ENCODE measurements around the gene SEL1L. TPM values are rescaled to one million over a fixed set of nuclear protein-coding genes. Genes with fewer than 3 reads are reported as not detected.

SEL1L gene
- total RNA-seq, 4 donors from 2014 or later: 30.4 to 41.9 (median 34.0) TPM

DNA sequence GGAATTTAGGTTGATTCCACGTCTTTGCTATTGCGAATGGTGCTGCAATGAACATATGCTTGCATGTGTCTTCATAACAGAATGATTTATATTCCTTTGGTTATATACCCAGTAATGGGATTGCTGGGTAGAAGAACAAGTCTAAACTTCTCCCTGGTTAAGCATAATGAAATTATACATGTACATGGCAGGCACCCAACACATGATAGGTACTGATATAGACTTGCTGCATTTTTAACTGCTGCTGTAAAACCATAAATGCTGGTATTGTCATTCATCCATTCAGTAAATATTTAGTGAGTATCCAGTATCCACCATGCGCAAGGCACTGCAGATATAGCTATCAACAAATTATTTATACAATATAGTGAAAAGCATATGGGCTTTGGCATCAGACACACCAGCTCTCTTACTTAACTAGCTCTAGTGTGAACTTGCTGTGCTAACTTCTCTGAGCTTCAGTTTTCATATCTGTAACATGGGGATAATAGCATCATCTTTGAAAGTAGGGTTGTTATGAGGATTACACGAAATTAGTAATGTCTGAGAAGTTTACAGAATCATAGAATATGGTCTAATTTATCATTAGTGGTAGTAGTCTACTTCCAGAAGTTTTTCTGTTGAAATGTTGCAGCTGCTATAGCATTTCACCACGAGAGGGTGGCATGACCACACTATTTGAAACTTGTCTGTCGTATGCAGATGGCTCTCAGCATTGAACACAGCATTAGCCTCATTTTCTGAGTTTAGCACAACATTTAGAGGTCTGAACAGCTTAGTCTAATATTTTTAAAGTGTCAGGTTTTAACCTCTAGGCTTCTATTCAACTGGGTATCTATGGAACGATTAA lies 32.0 kb upstream of the SEL1L start:
- WGBS, 2 donors: 35 to 39% methylated on average over 7 of the region's 7 CpGs
- H3K4me3 ChIP-seq (ENCODE audit: low read depth, poor library complexity, severe bottlenecking): no peak overlapping the region
- DNase-seq (ENCODE audit: low spot score in 2 of 2): no peak
- intact Hi-C loops (cut with DNase I; ENCODE audit: low total_unique reads): no loop called here
- TF ChIP-seq, protein P1, sequence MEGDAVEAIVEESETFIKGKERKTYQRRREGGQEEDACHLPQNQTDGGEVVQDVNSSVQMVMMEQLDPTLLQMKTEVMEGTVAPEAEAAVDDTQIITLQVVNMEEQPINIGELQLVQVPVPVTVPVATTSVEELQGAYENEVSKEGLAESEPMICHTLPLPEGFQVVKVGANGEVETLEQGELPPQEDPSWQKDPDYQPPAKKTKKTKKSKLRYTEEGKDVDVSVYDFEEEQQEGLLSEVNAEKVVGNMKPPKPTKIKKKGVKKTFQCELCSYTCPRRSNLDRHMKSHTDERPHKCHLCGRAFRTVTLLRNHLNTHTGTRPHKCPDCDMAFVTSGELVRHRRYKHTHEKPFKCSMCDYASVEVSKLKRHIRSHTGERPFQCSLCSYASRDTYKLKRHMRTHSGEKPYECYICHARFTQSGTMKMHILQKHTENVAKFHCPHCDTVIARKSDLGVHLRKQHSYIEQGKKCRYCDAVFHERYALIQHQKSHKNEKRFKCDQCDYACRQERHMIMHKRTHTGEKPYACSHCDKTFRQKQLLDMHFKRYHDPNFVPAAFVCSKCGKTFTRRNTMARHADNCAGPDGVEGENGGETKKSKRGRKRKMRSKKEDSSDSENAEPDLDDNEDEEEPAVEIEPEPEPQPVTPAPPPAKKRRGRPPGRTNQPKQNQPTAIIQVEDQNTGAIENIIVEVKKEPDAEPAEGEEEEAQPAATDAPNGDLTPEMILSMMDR (IDR thresholded peaks at IDR 0.05): no peak
- no peak for TF ChIP-seq POLR2A (IDR thresholded peaks at IDR 0.05)

DNA sequence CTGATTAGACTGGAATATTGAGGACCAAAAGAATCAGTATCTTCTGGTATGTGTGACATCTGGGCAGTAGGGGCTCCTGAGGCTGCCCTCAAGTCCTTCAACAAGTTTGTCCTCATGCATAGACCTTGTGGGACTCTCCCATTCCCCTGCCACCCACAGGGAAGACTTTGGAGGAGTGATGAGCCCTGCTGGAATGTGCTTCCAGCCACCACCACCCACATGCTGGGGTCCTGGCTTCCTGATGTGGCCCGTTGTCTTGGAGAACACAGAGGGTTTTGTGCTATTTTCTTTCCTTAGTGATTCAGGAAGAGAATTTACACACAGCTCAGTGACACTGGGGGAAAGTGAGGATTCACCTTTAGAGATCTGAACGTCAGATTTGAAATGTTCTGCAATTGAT lies 29.2 kb upstream of the SEL1L start:
- TF ChIP-seq, protein P1 (IDR thresholded peaks at IDR 0.05): no peak
- no peak for TF ChIP-seq POLR2A (IDR thresholded peaks at IDR 0.05)
- intact Hi-C loops (cut with DNase I; ENCODE audit: low total_unique reads): no loop called here
- DNase-seq (ENCODE audit: low spot score in 2 of 2): no peak
- 48 to 68% methylated on average over 2 of the region's 2 CpGs for WGBS, 2 donors
- H3K4me3 ChIP-seq (ENCODE audit: low read depth, poor library complexity, severe bottlenecking): no peak overlapping the region

DNA sequence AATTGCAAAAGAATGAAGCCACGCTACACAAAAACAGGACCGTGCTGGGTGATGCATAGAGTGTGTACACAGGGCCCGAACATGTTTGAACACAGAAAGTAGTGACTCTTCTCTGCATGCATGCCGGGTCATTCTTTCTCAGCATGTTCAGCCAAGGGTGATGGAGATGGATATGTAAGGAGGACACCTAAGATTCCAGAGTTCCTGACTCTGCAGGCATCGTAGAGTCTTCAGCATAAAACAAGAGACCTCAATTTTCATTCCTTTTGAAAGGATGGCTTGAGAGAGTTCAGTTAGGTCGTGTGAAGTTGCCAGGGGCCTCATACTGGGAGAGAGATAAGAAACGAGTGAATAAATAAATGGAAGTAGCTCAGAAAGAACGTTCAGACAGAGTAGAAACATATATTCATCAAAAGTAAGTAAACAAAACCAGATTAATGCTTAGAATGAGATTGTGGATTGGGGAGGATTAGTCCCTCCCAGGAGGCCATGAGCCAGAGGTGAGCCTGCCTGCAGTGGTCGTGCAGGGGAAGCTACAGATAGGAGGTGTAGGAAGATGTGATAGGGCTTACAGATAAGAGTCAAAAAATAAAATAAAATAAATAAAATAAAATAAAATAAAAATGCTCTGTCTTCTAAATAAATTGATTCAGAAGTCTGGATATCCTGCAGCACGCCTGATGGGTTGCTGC lies 27.6 kb upstream of the SEL1L start:
- no peak for DNase-seq (ENCODE audit: low spot score in 2 of 2)
- no peak overlapping the region for H3K4me3 ChIP-seq (ENCODE audit: low read depth, poor library complexity, severe bottlenecking)
- intact Hi-C loops (cut with DNase I; ENCODE audit: low total_unique reads): no loop called here
- 60% methylated on average over 10 of the region's 10 CpGs for WGBS, 2 donors
- TF ChIP-seq, protein P1 (IDR thresholded peaks at IDR 0.05): no peak
- TF ChIP-seq POLR2A (IDR thresholded peaks at IDR 0.05): no peak

DNA sequence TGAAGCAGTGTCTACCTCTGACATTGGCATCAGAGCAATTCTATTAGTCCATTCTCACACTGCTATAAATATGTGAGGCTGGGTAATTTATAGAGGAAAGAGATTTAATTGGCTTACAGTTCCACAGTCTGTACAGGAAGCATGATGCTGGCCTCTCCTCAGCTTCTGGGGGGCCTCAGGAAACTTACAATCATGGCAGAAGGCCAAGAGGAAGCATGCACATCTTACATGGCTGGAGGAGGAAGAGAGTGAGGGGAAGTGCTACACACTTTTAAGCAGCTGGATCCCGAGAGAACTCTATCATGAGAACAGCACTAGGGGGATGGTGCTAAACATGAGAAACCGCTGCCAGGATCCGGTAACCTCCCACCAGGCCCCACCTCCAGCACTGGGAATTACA lies 25.7 kb upstream of the SEL1L start:
- TF ChIP-seq, protein P1 (IDR thresholded peaks at IDR 0.05): no peak
- TF ChIP-seq POLR2A (IDR thresholded peaks at IDR 0.05): no peak
- intact Hi-C loops (cut with DNase I; ENCODE audit: low total_unique reads): no loop called here
- WGBS, 2 donors: 52 to 61% methylated on average over 3 of the region's 3 CpGs
- no peak for DNase-seq (ENCODE audit: low spot score in 2 of 2)
- no peak overlapping the region for H3K4me3 ChIP-seq (ENCODE audit: low read depth, poor library complexity, severe bottlenecking)

DNA sequence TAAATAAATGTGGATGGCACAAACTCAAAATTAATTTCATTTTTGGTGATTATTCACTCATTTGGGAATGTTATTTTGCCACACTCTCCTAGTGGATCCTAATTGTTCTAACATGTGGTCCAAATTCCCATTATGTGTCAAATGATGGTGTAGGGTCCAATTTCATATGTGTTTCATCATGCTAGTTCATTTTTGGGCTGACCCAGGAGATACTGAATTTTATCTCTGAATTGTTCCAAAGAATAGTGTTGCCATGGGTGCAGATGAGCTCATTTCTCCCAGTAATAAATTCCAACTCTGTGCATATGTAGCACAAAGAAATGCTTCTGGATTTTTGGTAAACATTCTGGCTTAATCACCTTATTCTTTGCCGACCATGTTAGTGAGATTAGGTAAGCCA lies 23.5 kb upstream of the SEL1L start:
- intact Hi-C loops (cut with DNase I; ENCODE audit: low total_unique reads): no loop called here
- DNase-seq (ENCODE audit: low spot score in 2 of 2): no peak
- no peak for TF ChIP-seq POLR2A (IDR thresholded peaks at IDR 0.05)
- TF ChIP-seq, protein P1 (IDR thresholded peaks at IDR 0.05): no peak
- WGBS, 2 donors: 56 to 70% methylated on average over 1 of the region's 1 CpG
- H3K4me3 ChIP-seq (ENCODE audit: low read depth, poor library complexity, severe bottlenecking): no peak overlapping the region

Measured in lower leg skin (tissue), 4 donors.